Activated naive CD4-positive, alpha-beta T cell treated with anti-CD3 and anti-CD28 coated beads for 36 hours (primary cell): ENCODE data around the gene ENGASE. TPM values are rescaled to one million over a fixed set of nuclear protein-coding genes. Genes with fewer than 3 reads are reported as not detected.
"Not testable (repeated sequence)": the region's sequence is repeated elsewhere in the genome, so short reads cannot be mapped to it uniquely, and the experiment has no call there.

Experiments
- CTCF ChIA-PET: fragments of 350-600 bp; sonication (Branson Sonifier 250); formaldehyde crosslinking; loops from one replicate; lab custom pipeline; 2021; ENCODE audit warnings: antibody characterized with exemption; lab: Charles Lee
- DNase-seq: peaks from one replicate; pipeline ENCODE4 v3.0.0-alpha.2; 2020
- H3K27ac Mint-ChIP-seq: one replicate; pipeline ENCODE4 v1.8.0; 2021; ENCODE audit warnings: mild to moderate bottlenecking, mixed read lengths
- H3K27me3 Mint-ChIP-seq: one replicate; pipeline ENCODE4 v1.8.0; 2021; ENCODE audit warnings: low read depth, mixed read lengths
- H3K36me3 Mint-ChIP-seq: one replicate; pipeline ENCODE4 v1.8.0; 2021; ENCODE audit warnings: low read depth, mixed read lengths
- H3K4me1 Mint-ChIP-seq: one replicate; pipeline ENCODE4 v1.8.0; 2021; ENCODE audit warnings: low read depth, mixed read lengths
- H3K4me3 Mint-ChIP-seq: one replicate; pipeline ENCODE4 v1.8.0; 2021; ENCODE audit warnings: mild to moderate bottlenecking, moderate library complexity, mixed read lengths
- H3K9me3 Mint-ChIP-seq: one replicate; pipeline ENCODE4 v1.8.0; 2021; ENCODE audit warnings: mixed read lengths
- intact Hi-C: fragments of 100-400 bp; cut with micrococcal nuclease; formaldehyde crosslinking; loops from one replicate; pipeline ENCODE4 v1.15.1; 2023
- total RNA-seq, 2 experiments: library from RNA; stranded (reverse); gene quantifications; one replicate each; pipeline ENCODE4 v1.2.3, GENCODE V29; 2021

The ENGASE gene
- total RNA-seq, 2 experiments from 2014 or later, result 49.5 to 51.2 TPM

DNA sequence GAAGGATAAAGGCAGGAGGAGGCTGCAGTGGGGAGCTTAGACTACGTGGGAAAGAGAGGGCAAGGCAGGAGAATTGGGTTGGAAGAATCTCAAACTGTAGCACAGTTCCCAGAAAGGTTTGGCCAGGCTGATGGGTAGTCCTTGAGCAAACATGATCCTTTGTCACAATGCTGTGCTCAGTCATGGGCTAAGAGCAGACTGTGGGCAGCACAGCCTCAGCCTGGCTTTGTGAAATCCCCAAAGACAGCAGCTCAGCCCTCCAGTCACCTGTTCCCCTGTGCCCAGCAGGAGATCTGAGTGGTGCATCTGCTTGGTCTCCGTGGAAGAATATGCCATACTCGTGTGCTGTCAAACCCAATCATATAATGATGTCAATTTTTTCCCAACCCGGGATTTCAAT lies 10.6 kb upstream of the ENGASE start:
- no peaks in the 10 kb centered on the region for H3K9me3 Mint-ChIP-seq
- intact Hi-C loops, result no loop called here
- H3K4me1 Mint-ChIP-seq, result peaks cover 3% of the 10 kb centered on the region
- H3K27ac Mint-ChIP-seq, result no peak overlapping the region
- no peak for DNase-seq
- CTCF ChIA-PET, result interaction anchor here (2.1 to 5.4 kb wide), 3 partner anchors 18 to 328 kb away, joined by 5 to 19 read pairs (median 6); no protein-coding TSS in a partner anchor
- H3K27me3 Mint-ChIP-seq, result no peaks in the 10 kb centered on the region
- H3K4me3 Mint-ChIP-seq, result no peak overlapping the region
- no peaks in the 10 kb centered on the region for H3K36me3 Mint-ChIP-seq

DNA sequence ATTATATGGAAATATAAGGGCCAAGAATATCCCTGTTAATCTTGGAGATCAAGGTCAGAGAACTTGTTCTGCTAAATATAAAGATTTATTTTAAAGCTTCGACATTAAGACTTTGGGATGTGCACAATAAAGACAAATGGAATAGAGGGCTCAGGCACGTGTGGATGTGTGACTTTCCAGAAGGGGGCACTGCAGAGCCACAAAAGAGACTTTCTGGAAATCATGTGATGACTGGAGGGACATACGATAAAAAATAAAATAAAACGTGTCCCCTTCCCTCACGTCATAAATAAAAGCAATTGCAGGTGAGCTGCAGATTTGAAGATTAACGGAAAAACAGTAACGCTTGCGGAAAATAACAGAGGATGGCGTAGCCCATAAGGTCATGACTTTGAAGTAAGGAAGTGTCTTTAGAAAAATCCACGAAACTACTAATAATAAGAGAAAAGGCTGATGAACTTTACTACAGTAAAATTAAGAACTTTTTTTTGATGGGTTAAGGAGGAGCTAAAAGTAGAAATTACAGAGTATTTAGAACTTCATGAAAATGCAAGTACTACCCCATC lies 9.4 kb upstream of the ENGASE start:
- intact Hi-C loops, result loop anchor here (1.0 kb wide), 1 partner anchor 328 kb away; no protein-coding TSS in a partner anchor
- Mint-ChIP-seq H3K4me3 (no peak overlapping the region), H3K27me3 (no peaks in the 10 kb centered on the region), H3K27ac (no peak overlapping the region), H3K4me1 (peaks cover 3% of the 10 kb centered on the region), H3K36me3 (no peaks in the 10 kb centered on the region), H3K9me3 (no peaks in the 10 kb centered on the region)
- CTCF ChIA-PET, result interaction anchor here (0.6 to 1.7 kb wide), 10 partner anchors 9 to 336 kb away, joined by 3 to 9 read pairs (median 3); partner anchors contain the start of gene ENGASE
- DNase-seq, result peak; percentile 80

DNA sequence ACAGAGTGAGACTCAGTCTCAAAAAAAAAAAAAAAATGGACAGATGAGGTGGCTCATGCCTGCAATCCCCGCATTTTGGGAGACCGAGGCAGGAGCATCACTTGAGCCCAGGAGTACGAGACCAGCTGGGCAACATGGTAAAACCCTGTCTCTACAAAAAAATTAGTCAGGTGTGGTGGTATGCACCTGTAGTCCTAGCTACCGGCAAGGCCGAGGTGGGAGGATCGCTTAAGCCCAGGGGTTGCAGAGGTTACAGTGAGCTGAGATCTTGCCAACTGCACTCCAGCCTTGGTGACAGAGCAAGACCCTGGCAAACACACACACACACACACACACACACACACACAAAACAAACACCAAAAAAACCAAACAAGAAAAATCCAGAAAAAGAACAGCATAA lies 7.7 kb upstream of the ENGASE start:
- Mint-ChIP-seq H3K27me3 (no peaks in the 10 kb centered on the region), H3K9me3 (no peaks in the 10 kb centered on the region), H3K27ac (no peak overlapping the region), H3K4me1 (peaks cover 3% of the 10 kb centered on the region), H3K4me3 (no peak overlapping the region), H3K36me3 (no peaks in the 10 kb centered on the region)
- CTCF ChIA-PET, result interaction anchor here (0.6 to 1.7 kb wide), 3 partner anchors 22 to 326 kb away, joined by 3 read pairs; no protein-coding TSS in a partner anchor
- intact Hi-C loops, result no loop called here
- DNase-seq, result no peak

DNA sequence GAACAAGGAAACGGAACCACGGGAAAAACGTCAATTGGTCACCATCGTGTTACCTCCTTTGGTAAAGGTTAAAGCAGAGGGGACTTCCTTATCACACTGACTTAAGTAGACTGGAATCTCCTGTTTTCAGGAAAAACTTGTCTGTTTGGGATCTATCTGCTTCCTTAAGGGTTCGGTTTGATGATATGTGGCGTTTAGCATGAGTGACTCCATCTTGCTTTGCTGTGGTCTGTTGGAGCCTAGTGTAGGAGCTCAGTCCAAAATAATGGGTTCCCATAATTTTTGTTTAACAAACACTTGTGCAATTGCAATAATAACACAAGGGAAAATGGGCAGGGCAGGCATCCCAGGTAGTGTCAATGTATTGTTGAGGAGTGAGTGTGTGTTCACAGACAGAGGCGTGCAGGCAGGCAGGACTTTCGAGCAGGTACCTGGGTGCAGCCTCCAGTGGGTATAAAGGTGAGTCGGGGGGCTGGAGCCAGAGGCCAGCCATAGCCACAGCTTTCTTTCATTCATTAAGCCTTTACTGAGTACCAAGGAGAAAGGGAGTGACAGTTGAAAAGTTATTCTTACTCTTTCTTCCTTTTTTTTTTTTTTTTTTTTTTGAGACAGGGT lies 4.3 kb upstream of the ENGASE start:
- Mint-ChIP-seq H3K27me3 (no peaks in the 10 kb centered on the region), H3K36me3 (no peaks in the 10 kb centered on the region), H3K4me1 (peaks cover 8% of the 10 kb centered on the region), H3K4me3 (no peak overlapping the region), H3K9me3 (no peaks in the 10 kb centered on the region), H3K27ac (no peak overlapping the region)
- intact Hi-C loops, result no loop called here
- no peak for DNase-seq
- CTCF ChIA-PET, result interaction anchor here (0.7 to 1.5 kb wide), 2 partner anchors 8 to 14 kb away, joined by 3 read pairs; no protein-coding TSS in a partner anchor

DNA sequence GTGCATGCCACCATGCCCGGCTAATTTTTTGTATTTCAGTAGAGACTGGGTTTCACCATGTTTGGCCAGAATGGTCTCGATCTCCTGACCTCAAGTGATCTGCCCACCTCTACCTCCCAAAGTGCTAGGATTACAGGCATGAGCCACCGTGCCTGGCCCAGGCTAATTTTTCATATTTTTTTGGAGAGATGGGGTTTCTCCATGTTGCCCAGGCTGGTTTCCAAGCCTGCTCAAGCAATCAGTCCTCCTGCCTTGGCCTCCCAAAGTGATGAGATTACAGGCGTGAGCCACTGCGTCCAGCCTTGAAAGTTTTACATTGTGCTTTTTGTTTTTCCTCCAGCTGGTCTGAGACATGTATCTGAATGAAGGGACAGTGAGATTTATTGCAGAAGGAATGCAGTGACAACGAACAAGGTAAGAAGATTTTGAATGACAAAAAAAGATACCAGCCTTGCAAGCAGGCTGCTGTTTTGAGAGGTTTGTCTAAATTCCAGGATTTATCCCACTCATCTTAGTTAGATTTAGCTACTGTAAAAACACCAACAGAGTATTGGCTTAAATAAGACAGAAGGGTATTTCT lies 3.4 kb upstream of the ENGASE start:
- DNase-seq, result no peak
- Mint-ChIP-seq H3K4me3 (no peak overlapping the region), H3K27ac (no peak overlapping the region), H3K27me3 (no peaks in the 10 kb centered on the region), H3K4me1 (peaks cover 17% of the 10 kb centered on the region), H3K36me3 (no peaks in the 10 kb centered on the region), H3K9me3 (no peaks in the 10 kb centered on the region)
- intact Hi-C loops, result no loop called here
- CTCF ChIA-PET, result interaction anchor here (0.7 to 1.5 kb wide), 5 partner anchors 10 to 318 kb away, joined by 3 to 4 read pairs (median 3); no protein-coding TSS in a partner anchor

DNA sequence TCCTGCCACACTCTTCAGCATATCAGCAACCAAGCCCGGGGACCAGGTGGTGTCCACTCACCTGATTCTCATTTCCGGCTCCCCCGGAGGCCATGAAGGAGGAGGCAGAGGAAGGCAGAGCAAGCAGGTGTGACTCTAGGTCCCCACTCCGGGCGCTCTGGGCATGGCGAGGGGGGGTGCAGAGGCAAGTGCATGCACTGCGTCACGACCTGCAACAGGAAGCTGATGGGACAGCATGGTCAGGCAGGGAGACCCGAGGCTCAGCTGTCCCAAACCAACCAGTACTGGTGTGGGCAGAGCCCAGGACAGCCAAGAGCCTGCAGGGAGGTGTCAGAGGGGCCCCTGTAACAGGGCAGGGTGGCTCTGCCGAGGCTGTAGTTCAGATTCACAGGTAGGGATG lies 2.1 kb upstream of the ENGASE start:
- CTCF ChIA-PET, result interaction anchor here (1.3 to 1.5 kb wide), 2 partner anchors 10 to 27 kb away, joined by 4 to 5 read pairs; no protein-coding TSS in a partner anchor
- Mint-ChIP-seq H3K4me1 (peaks cover 19% of the 10 kb centered on the region), H3K36me3 (no peaks in the 10 kb centered on the region), H3K27me3 (no peaks in the 10 kb centered on the region), H3K4me3 (no peak overlapping the region), H3K27ac (no peak overlapping the region), H3K9me3 (no peaks in the 10 kb centered on the region)
- intact Hi-C loops, result no loop called here
- no peak for DNase-seq

DNA sequence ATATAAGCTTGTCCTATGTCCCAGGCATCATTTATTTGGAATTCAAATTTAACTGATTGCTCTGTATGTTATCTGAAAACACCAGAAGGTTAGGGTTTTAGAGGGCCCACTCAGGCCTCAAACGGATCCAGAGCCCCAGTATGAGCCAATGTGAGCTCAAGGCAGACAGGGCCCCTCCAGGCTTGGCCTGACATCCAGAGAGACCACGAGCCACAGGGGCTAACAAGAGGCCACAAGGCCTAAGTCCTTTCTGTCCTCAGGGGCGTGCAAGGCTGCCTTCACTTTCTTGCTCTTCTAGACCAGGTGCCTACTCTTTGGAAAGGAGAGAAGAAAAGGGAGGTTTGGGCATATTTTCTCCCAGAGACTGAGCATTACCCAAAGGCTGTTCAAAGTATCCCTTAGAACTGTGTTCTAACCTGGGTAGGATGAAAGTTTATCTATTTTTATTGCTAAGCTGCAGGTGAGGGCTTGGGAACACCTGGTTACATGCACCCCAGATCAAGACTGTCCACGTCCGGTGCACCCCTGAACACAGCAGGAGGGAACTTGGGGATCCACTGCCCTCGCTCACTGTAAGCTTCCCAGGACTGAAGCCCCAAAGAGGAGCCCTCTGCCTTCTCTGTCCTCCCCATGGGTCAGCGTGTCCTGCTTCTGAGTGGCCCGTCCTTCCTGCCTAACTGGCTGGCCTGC lies 1.5 kb upstream of the ENGASE start:
- no peak overlapping the region for H3K4me3 Mint-ChIP-seq

DNA sequence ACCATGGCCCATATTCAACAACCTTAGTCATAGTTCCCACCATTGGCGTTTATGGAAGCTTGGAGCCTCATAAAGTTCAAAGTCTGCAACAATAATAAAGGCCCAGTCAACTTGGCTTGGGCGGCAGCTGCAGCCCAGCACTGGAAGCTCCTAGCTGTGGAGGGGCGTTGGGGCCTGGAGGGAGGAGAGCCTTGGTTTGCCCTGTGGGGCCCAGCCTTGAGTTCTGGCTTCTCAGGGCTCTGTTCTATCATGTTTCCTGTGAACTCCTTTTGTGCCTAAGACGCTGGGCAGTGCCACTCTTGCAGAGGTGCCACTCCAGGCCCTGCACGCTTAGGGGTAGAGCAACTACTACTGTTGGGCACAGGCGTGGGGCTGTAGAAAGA lies 927 bp upstream of the ENGASE start:
- intact Hi-C loops, result no loop called here
- no peak for DNase-seq
- Mint-ChIP-seq H3K36me3 (no peaks in the 10 kb centered on the region), H3K9me3 (no peaks in the 10 kb centered on the region), H3K4me1 (peaks cover 19% of the 10 kb centered on the region), H3K4me3 (no peak overlapping the region), H3K27me3 (no peaks in the 10 kb centered on the region), H3K27ac (no peak overlapping the region)
- CTCF ChIA-PET, result interaction anchor here (0.6 to 1.8 kb wide), 5 partner anchors 8 to 275 kb away, joined by 4 to 7 read pairs (median 5); no protein-coding TSS in a partner anchor

More for the DNA sequence above, 1.5 kb upstream of the ENGASE start:
- intact Hi-C loops, result no loop called here
- CTCF ChIA-PET, result interaction anchor here (0.9 to 1.8 kb wide), 5 partner anchors 8 to 28 kb away, joined by 4 to 7 read pairs (median 5); no protein-coding TSS in a partner anchor
- Mint-ChIP-seq H3K4me1 (peaks cover 19% of the 10 kb centered on the region), H3K9me3 (no peaks in the 10 kb centered on the region), H3K27ac (no peak overlapping the region), H3K27me3 (no peaks in the 10 kb centered on the region), H3K36me3 (no peaks in the 10 kb centered on the region)
- no peak for DNase-seq

DNA sequence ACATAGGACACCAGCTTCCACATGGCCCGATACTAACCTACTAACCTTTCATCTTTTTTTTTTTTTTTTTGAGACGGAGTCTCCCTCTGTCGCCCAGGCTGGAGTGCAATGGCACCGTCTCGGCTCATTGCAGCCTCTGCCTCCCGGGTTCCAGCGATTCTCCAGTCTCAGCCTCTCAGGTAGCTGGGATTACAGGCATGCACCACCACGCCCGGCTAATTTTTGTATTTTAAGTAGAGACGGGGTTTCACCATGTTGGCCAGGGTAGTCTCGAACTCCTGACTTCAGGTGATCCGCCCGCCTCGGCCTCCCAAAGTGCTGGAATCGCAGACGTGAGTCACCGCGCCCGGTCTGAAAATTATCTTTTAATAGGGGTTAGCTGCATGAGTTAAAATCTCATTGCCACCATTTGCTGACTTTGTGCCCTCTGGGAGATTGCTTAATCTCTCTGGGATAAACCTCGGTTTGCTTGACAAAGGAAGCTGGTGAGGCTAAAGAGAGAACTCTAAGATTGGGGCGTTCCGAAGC lies 439 bp upstream of the ENGASE start:
- DNase-seq, H3K27ac Mint-ChIP-seq, intact Hi-C loops, H3K27me3 Mint-ChIP-seq, H3K36me3 Mint-ChIP-seq, H3K9me3 Mint-ChIP-seq: not testable (repeated sequence)
- H3K4me1 Mint-ChIP-seq, result peaks cover 19% of the 10 kb centered on the region
- H3K4me3 Mint-ChIP-seq, result peak overlapping the region; percentile 68
- CTCF ChIA-PET, result interaction anchor here (0.6 to 1.8 kb wide), 4 partner anchors 9 to 274 kb away, joined by 4 to 7 read pairs (median 5); no protein-coding TSS in a partner anchor

DNA sequence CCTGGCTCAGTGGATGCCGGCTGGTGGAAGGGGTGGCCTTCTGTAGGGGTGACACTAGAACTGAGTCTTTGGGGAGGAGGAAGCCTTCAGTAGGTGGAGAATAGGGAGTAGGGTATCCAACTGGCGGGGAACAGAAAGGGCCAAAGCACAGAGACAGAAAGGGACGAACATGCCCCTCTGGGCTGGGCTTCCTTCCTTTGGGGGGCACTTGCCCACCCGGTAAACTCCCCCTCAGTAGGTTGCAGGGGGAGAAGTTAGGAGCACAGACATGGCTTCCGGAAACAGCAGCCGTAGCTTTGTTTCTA lies 774 bp downstream of the ENGASE start:
- H3K27ac Mint-ChIP-seq, result peak overlapping the region; percentile 76
- CTCF ChIA-PET, result no interaction called here
- H3K4me1 Mint-ChIP-seq, result peaks cover 19% of the 10 kb centered on the region
- peaks cover 8% of the 10 kb centered on the region for H3K36me3 Mint-ChIP-seq
- H3K9me3 Mint-ChIP-seq, result no peaks in the 10 kb centered on the region
- no peaks in the 10 kb centered on the region for H3K27me3 Mint-ChIP-seq
- intact Hi-C loops, result no loop called here
- H3K4me3 Mint-ChIP-seq, result peak overlapping the region; percentile 88
- peak; percentile 30 for DNase-seq

DNA sequence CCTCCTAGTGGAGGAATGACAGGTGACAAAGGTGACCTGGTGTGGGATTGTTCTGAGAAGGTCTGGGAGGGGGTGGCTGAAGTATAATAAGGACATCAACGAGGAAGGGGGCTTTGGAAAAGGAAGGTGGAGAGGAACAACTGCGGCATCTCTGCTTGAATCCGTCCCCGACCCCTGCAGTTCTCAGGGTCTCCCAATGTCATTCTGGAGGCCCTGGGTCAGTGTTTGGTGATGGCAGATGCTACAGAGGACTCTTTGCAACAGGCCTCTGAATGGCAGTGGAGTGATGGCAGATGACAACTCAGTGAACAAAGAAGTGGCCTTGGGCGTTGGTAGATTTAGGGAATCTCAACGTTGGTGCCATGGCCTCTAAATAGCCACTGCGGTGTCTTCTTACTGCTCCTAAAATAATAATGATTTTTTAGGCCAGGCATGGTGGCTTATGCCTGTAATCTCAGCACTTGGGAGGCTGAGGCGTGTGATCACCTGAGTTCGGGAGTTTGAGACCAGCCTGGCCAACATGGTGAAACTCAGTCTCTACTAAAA lies 1.3 kb downstream of the ENGASE start:
- no peak for DNase-seq
- Mint-ChIP-seq H3K4me1 (peaks cover 19% of the 10 kb centered on the region), H3K4me3 (peak overlapping the region; percentile 88), H3K36me3 (peaks cover 10% of the 10 kb centered on the region), H3K9me3 (no peaks in the 10 kb centered on the region), H3K27ac (peak overlapping the region; percentile 76), H3K27me3 (no peaks in the 10 kb centered on the region)
- intact Hi-C loops, result no loop called here
- CTCF ChIA-PET, result no interaction called here

DNA sequence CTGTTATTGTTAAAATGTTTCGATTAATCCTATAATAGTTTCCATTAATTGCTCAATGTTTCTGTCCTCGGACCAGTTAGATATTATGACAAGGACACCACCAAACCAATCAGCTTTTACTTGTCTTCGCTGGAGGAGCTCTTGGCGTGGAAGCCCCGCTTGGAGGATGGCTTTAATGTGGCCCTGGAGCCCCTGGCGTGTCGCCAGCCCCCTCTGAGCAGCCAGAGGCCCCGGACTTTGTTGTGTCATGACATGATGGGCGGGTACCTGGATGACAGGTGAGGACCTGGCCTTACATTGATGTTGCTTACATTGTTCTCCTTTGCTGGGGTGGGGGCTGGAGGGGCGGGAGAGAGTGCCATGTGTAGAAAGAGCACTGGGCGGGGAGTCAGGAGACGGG lies 3.0 kb downstream of the ENGASE start:
- Mint-ChIP-seq H3K4me3 (no peak overlapping the region), H3K27me3 (no peaks in the 10 kb centered on the region), H3K36me3 (peaks cover 15% of the 10 kb centered on the region), H3K9me3 (no peaks in the 10 kb centered on the region), H3K4me1 (peaks cover 19% of the 10 kb centered on the region), H3K27ac (no peak overlapping the region)
- CTCF ChIA-PET, result no interaction called here
- no peak for DNase-seq
- intact Hi-C loops, result no loop called here
